GM12878 (cell line): Measurements from ENCODE around the gene SRRM3. TPM values are rescaled to one million over a fixed set of nuclear protein-coding genes. Genes with fewer than 3 reads are reported as not detected.

ENCODE experiments used
- ATAC-seq: fragments of 200-7000 bp; cut with Tn5 transposase; 3 replicates; pipeline ENCODE4 v1.9.1; 2020; ENCODE audit warnings: mild to moderate bottlenecking, moderate library complexity
- BruUV-seq: library from RNA; stranded (reverse); fragments of 400-500 nt; replicated peaks from 2 replicates; lab custom pipeline; 2021; lab: Mats Ljungman, UMichigan
- CTCF ChIA-PET: fragments of 300-600 bp; sonication (Branson Sonifier 250); formaldehyde crosslinking; extraction: SDS; loops from one replicate; lab custom pipeline; 2021; ENCODE audit warnings: inconsistent platforms; lab: Yijun Ruan, JAX
- POLR2A ChIA-PET: fragments of 350-600 bp; formaldehyde crosslinking; extraction: SDS; loops from one replicate; lab custom pipeline; 2021; ENCODE audit warnings: inconsistent platforms; lab: Charles Lee
- RAD21 ChIA-PET: fragments of 300-600 bp; sonication (Branson Sonifier 250); formaldehyde crosslinking; loops from one replicate; lab custom pipeline; 2023; ENCODE audit warnings: antibody characterized with exemption; ENCODE audit not compliant: unreplicated experiment; lab: Charles Lee
- SMC1A ChIA-PET: fragments of 300-600 bp; sonication (Branson Sonifier 250); formaldehyde crosslinking; loops from one replicate; lab custom pipeline; 2023; ENCODE audit not compliant: unreplicated experiment, uncharacterized antibody; lab: Charles Lee
- DNase-seq: peaks from one replicate; pipeline ENCODE4 v3.0.0-alpha.2; 2011; ENCODE audit warnings: low read depth, low spot score
- FAIRE-seq: peaks from 3 replicates; lab custom pipeline; 2011; peaks lifted over from hg19 to GRCh38; lab: Jason Lieb, UNC
- H2AFZ ChIP-seq: 2 replicates; pipeline ENCODE4 v1.6.0; 2011; ENCODE audit warnings: low read depth, low read length, control low read depth; ENCODE audit not compliant: control insufficient read depth
- H3K27ac ChIP-seq: 2 replicates; pipeline ENCODE4 v1.5.1; 2011; ENCODE audit warnings: control low read depth; ENCODE audit not compliant: control insufficient read depth, insufficient read depth
- H3K27me3 ChIP-seq, 2 experiments: replicated peaks in 1 of 2; 2 replicates each; pipeline versions ENCODE4 v1.6.0 to v1.6.1; 2011; ENCODE audit warnings: low read length in 1 of 2; ENCODE audit not compliant: control insufficient read depth in 2 of 2, insufficient read depth in 2 of 2
- H3K36me3 ChIP-seq, 2 experiments: 2 replicates each; pipeline ENCODE4 v1.5.1; 2011; ENCODE audit warnings: low read length in 1 of 2; ENCODE audit not compliant: control insufficient read depth in 2 of 2, insufficient read depth in 2 of 2
- H3K4me1 ChIP-seq: 2 replicates; pipeline ENCODE4 v1.6.1; 2011; ENCODE audit warnings: mild to moderate bottlenecking, low read length, moderate library complexity, mixed read lengths; ENCODE audit not compliant: control insufficient read depth, insufficient read depth
- H3K4me2 ChIP-seq: 2 replicates; pipeline ENCODE4 v1.6.0; 2011; ENCODE audit warnings: control low read depth; ENCODE audit not compliant: control insufficient read depth, insufficient read depth
- H3K4me3 ChIP-seq: fragments of 200-600 bp; sonication (generic); 2 replicates; pipeline ENCODE4 v1.5.1; 2016
- H3K79me2 ChIP-seq: 2 replicates; pipeline ENCODE4 v1.6.0; 2011; ENCODE audit warnings: low read length; ENCODE audit not compliant: control insufficient read depth, insufficient read depth
- H3K9ac ChIP-seq: 2 replicates; pipeline ENCODE4 v1.8.0; 2011; ENCODE audit warnings: low read length, control low read depth, mixed read lengths; ENCODE audit not compliant: control insufficient read depth, insufficient read depth
- H3K9me3 ChIP-seq: replicated peaks from 3 replicates; pipeline ENCODE4 v1.5.1; 2011; ENCODE audit warnings: mild to moderate bottlenecking, low read length; ENCODE audit not compliant: control insufficient read depth, insufficient read depth
- H4K20me1 ChIP-seq: 2 replicates; pipeline ENCODE4 v1.6.0; 2011; ENCODE audit not compliant: control insufficient read depth, insufficient read depth
- BRCA1 ChIP-seq: IDR thresholded peaks from 2 replicates; pipeline ENCODE4 v1.6.1; 2011; ENCODE audit warnings: low read depth, low read length, improper control_type of control experiment
- CBX3 ChIP-seq: fragments of 200-600 bp; sonication (generic); IDR thresholded peaks from 2 replicates; pipeline ENCODE4 v1.6.1; 2016; ENCODE audit warnings: low read depth, borderline replicate concordance
- CHD4 ChIP-seq: fragments of 200-600 bp; sonication (generic); IDR thresholded peaks from 2 replicates; pipeline ENCODE4 v1.6.1; 2016; ENCODE audit warnings: mild to moderate bottlenecking
- KDM1A ChIP-seq: fragments of 200-600 bp; sonication (generic); IDR thresholded peaks from 2 replicates; pipeline ENCODE4 v1.6.1; 2016; ENCODE audit warnings: borderline replicate concordance
- MTA2 ChIP-seq: fragments of 450-650 bp; IDR thresholded peaks from 2 replicates; pipeline ENCODE4 v1.6.1; 2016; ENCODE audit warnings: low read depth, mild to moderate bottlenecking, moderate library complexity
- PAX8 ChIP-seq: fragments of 450-650 bp; IDR thresholded peaks from 2 replicates; pipeline ENCODE4 v1.6.1; 2017; ENCODE audit warnings: mild to moderate bottlenecking, moderate library complexity
- TARDBP ChIP-seq: IDR thresholded peaks from 2 replicates; pipeline ENCODE4 v1.6.1; 2016; ENCODE audit warnings: borderline replicate concordance
- ZBED1 ChIP-seq: IDR thresholded peaks from 2 replicates; pipeline ENCODE4 v1.6.1; 2016; ENCODE audit warnings: borderline replicate concordance
- WGBS: methylation state at CpG from one replicate; pipeline ENCODE4 v1.1.6; 2016; ENCODE audit warnings: low lambda C conversion rate; ENCODE audit not compliant: insufficient replicate concordance, insufficient coverage; ENCODE audit errors: missing lambda C conversion rate; 5-methylcytosine and 5-hydroxymethylcytosine counted together
- in situ Hi-C: fragments of 300-500 bp; cut with MboI; formaldehyde crosslinking; loops from 9 replicates; pipeline ENCODE4 v1.14.3; 2018; ENCODE audit warnings: mixed read lengths
- intact Hi-C: fragments of 100-400 bp; cut with micrococcal nuclease; formaldehyde crosslinking; loops from one replicate; pipeline ENCODE4 v1.14.2; 2022; ENCODE audit not compliant: unreplicated experiment
- polyA plus RNA-seq, 11 experiments: library from polyadenylated mRNA; depleted of rRNA in 4 of 11; unstranded in 6 of 11; stranded (reverse) in 5 of 11; fragments of >200 nt; fragmentation: Nextera tagmentation in 4 of 11; fragmentation: Illumina TruSeq in 1 of 11; extraction: Ambion mirVana in 4 of 11; extraction: Trizol in 1 of 11; gene quantifications; 1 replicate in 1 of 11; 2 replicates in 10 of 11; pipeline versions ENCODE4 v1.2.1 to v1.2.3, GENCODE V29; 2011 to 2016; ENCODE audit warnings: inconsistent platforms in 2 of 11, missing spikeins in 2 of 11, low read depth in 1 of 11
- total RNA-seq, 4 experiments: library from RNA; depleted of rRNA in 3 of 4; stranded (reverse); fragments of >200 nt in 3 of 4; fragmentation: Illumina TruSeq in 1 of 4; extraction: Trizol in 1 of 4; gene quantifications; 2 replicates each; pipeline versions ENCODE4 v1.2.1 to v1.2.3, GENCODE V29; 2013 to 2021
- TF ChIP-seq, protein P1 (sequence below), 3 experiments: IDR thresholded peaks in 2 of 3; conservative IDR thresholded peaks in 1 of 3; 2 replicates each; pipeline ENCODE4 v1.5.1; 2011; ENCODE audit warnings: low read depth in 3 of 3, low read length in 3 of 3, mild to moderate bottlenecking in 3 of 3, control low read depth in 2 of 3, moderate library complexity in 2 of 3, inconsistent platforms in 1 of 3, mixed read lengths in 1 of 3; ENCODE audit not compliant: control insufficient read depth in 2 of 3, insufficient read depth in 1 of 3; ENCODE audit errors: extremely low read depth in 1 of 3
- TF ChIP-seq, protein P2 (sequence below): IDR thresholded peaks from 2 replicates; pipeline ENCODE4 v1.6.1; 2012; ENCODE audit warnings: improper control_type of control experiment, low read depth, low read length; ENCODE audit not compliant: insufficient replicate concordance

SRRM3 gene
- total and polyA plus RNA-seq, 10 of the 15 experiments (the other 5 are each of a cell fraction or from before 2014, with no cell fraction given): 0.03 to 0.15 (median 0.05) TPM; not detected in 6

DNA sequence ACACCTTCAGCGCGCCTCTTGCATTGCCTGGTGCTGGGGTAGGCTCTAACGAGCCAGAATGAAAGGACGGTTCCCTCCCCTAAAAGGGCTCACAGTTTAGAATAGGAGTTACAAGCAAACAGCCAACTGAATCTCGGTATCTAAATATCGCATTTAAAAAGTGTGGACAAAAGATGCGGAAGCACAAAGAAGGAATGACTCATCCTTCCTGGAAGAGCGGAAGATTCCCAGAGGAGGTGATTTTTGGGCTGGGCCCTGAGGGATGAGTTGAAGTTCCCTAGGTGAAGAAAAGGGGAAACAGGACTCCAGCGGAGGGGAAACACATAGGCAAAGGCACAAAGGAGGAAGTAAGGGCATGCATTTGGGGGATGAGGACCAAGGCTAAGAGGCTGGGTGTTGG is 29.9 kb downstream of the SRRM3 start:
- Histone ChIP-seq H3K79me2 (no peaks in the 10 kb centered on the region), H3K36me3 (no peaks in the 10 kb centered on the region), H2AFZ (no peak overlapping the region), H3K9me3 (no peaks in the 10 kb centered on the region), H3K27ac (no peak overlapping the region), H3K4me1 (no peaks in the 10 kb centered on the region), H4K20me1 (no peaks in the 10 kb centered on the region), H3K4me3 (no peak overlapping the region), H3K9ac (no peak overlapping the region), H3K4me2 (no peak overlapping the region), H3K27me3 (no peaks in the 10 kb centered on the region; a peak in 2 of 4 replicates)
- CTCF ChIA-PET: interaction anchor here (1.2 kb wide), 1 partner anchor 31 kb away, joined by 3 read pairs; no protein-coding TSS in a partner anchor
- no TSS peak for BruUV-seq
- in situ Hi-C loops: no loop called here
- ATAC-seq: no peak
- WGBS: 17% methylated on average over 9 of the region's 9 CpGs
- RAD21 ChIA-PET: no interaction called here
- TF ChIP-seq PAX8 (no peak), MTA2 (no peak), TARDBP (no peak), BRCA1 (no peak), KDM1A (no peak), CBX3 (no peak), CHD4 (no peak), ZBED1 (no peak)
- TF ChIP-seq, protein P1, sequence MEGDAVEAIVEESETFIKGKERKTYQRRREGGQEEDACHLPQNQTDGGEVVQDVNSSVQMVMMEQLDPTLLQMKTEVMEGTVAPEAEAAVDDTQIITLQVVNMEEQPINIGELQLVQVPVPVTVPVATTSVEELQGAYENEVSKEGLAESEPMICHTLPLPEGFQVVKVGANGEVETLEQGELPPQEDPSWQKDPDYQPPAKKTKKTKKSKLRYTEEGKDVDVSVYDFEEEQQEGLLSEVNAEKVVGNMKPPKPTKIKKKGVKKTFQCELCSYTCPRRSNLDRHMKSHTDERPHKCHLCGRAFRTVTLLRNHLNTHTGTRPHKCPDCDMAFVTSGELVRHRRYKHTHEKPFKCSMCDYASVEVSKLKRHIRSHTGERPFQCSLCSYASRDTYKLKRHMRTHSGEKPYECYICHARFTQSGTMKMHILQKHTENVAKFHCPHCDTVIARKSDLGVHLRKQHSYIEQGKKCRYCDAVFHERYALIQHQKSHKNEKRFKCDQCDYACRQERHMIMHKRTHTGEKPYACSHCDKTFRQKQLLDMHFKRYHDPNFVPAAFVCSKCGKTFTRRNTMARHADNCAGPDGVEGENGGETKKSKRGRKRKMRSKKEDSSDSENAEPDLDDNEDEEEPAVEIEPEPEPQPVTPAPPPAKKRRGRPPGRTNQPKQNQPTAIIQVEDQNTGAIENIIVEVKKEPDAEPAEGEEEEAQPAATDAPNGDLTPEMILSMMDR (IDR thresholded peaks at IDR 0.05 in 2 of 3, conservative IDR thresholded peaks at IDR 0.05 in 1 of 3; ENCODE audit: control insufficient read depth in 2 of 3, extremely low read depth in 1 of 3, insufficient read depth in 1 of 3, low read depth in 3 of 3, low read length in 3 of 3): no peak
- TF ChIP-seq, protein P2, sequence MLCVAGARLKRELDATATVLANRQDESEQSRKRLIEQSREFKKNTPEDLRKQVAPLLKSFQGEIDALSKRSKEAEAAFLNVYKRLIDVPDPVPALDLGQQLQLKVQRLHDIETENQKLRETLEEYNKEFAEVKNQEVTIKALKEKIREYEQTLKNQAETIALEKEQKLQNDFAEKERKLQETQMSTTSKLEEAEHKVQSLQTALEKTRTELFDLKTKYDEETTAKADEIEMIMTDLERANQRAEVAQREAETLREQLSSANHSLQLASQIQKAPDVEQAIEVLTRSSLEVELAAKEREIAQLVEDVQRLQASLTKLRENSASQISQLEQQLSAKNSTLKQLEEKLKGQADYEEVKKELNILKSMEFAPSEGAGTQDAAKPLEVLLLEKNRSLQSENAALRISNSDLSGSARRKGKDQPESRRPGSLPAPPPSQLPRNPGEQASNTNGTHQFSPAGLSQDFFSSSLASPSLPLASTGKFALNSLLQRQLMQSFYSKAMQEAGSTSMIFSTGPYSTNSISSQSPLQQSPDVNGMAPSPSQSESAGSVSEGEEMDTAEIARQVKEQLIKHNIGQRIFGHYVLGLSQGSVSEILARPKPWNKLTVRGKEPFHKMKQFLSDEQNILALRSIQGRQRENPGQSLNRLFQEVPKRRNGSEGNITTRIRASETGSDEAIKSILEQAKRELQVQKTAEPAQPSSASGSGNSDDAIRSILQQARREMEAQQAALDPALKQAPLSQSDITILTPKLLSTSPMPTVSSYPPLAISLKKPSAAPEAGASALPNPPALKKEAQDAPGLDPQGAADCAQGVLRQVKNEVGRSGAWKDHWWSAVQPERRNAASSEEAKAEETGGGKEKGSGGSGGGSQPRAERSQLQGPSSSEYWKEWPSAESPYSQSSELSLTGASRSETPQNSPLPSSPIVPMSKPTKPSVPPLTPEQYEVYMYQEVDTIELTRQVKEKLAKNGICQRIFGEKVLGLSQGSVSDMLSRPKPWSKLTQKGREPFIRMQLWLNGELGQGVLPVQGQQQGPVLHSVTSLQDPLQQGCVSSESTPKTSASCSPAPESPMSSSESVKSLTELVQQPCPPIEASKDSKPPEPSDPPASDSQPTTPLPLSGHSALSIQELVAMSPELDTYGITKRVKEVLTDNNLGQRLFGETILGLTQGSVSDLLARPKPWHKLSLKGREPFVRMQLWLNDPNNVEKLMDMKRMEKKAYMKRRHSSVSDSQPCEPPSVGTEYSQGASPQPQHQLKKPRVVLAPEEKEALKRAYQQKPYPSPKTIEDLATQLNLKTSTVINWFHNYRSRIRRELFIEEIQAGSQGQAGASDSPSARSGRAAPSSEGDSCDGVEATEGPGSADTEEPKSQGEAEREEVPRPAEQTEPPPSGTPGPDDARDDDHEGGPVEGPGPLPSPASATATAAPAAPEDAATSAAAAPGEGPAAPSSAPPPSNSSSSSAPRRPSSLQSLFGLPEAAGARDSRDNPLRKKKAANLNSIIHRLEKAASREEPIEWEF: no peak
- intact Hi-C loops: no loop called here
- no peak for DNase-seq
- SMC1A ChIA-PET: no interaction called here
- POLR2A ChIA-PET: no interaction called here
- no peak for FAIRE-seq
